Endothelial cell of umbilical vein (primary cell): ENCODE results near the gene IL21. TPM values are rescaled to one million over a fixed set of nuclear protein-coding genes. Genes with fewer than 3 reads are reported as not detected.

Experiments used
- BruUV-seq: library from RNA; stranded (reverse); fragments of 400-500 nt; replicated peaks from 2 replicates; lab custom pipeline; 2021; lab: Mats Ljungman, UMichigan
- CTCF ChIA-PET: fragments of 300-600, 350-600 bp; sonication (Branson Sonifier 250); formaldehyde crosslinking; loops from one replicate; lab custom pipeline; 2021; ENCODE audit warnings: antibody characterized with exemption, inconsistent platforms; lab: Charles Lee
- POLR2A ChIA-PET: fragments of 300-600, 350-600 bp; sonication (Branson Sonifier 250); formaldehyde crosslinking; loops from one replicate; lab custom pipeline; 2021; ENCODE audit warnings: antibody characterized with exemption, inconsistent platforms; lab: Charles Lee
- DNase-seq: peaks from one replicate; pipeline ENCODE4 v3.0.0-alpha.2; 2011; ENCODE audit warnings: low read depth, low spot score
- FAIRE-seq: peaks from 2 replicates; lab custom pipeline; 2011; peaks lifted over from hg19 to GRCh38; lab: Jason Lieb, UNC
- H2AFZ ChIP-seq: 2 replicates; pipeline ENCODE4 v1.6.0; 2012; ENCODE audit warnings: low read depth, low read length, control low read depth, inconsistent platforms
- H3K27ac ChIP-seq: 2 replicates; pipeline ENCODE4 v1.5.1; 2011; ENCODE audit warnings: low read depth, mild to moderate bottlenecking, control low read depth, low read length, moderate library complexity; ENCODE audit not compliant: insufficient read depth
- H3K27me3 ChIP-seq, 2 experiments: 2 replicates each; pipeline versions ENCODE4 v1.6.0 to v1.6.1; 2011; ENCODE audit warnings: low read length in 2 of 2, mixed read lengths in 1 of 2; ENCODE audit not compliant: control insufficient read depth in 2 of 2, insufficient read depth in 2 of 2
- H3K36me3 ChIP-seq, 2 experiments: 2 replicates in 1 of 2; 3 replicates in 1 of 2; pipeline ENCODE4 v1.5.1; 2011; ENCODE audit warnings: low read length in 2 of 2, mild to moderate bottlenecking in 1 of 2, moderate library complexity in 1 of 2; ENCODE audit not compliant: control insufficient read depth in 2 of 2, insufficient read depth in 2 of 2; ENCODE audit errors: extremely low read depth in 1 of 2
- H3K4me1 ChIP-seq: 3 replicates; pipeline ENCODE4 v1.5.1; 2011; ENCODE audit warnings: mild to moderate bottlenecking, low read length; ENCODE audit not compliant: control insufficient read depth, insufficient read depth; ENCODE audit errors: extremely low read depth
- H3K4me2 ChIP-seq: 2 replicates; pipeline ENCODE4 v1.6.1; 2011; ENCODE audit warnings: low read length, control low read depth, mixed read lengths; ENCODE audit not compliant: insufficient read depth
- H3K4me3 ChIP-seq, 3 experiments: fragments of 200-600 bp in 1 of 3; sonication (generic), shearing (Covaris generic) in 1 of 3; replicated peaks in 1 of 3; 2 replicates each; pipeline ENCODE4 v1.5.1; 2011 to 2016; ENCODE audit warnings: control low read depth in 3 of 3, low read length in 3 of 3, mild to moderate bottlenecking in 2 of 3, inconsistent platforms in 1 of 3, low read depth in 1 of 3, moderate library complexity in 1 of 3; ENCODE audit not compliant: insufficient read depth in 1 of 3
- H3K79me2 ChIP-seq: 2 replicates; pipeline ENCODE4 v1.6.0; 2012; ENCODE audit warnings: low read length, inconsistent platforms; ENCODE audit not compliant: control insufficient read depth, insufficient read depth
- H3K9ac ChIP-seq: replicated peaks from 2 replicates; pipeline ENCODE3; 2011; ENCODE audit warnings: low read length, control low read depth; ENCODE audit not compliant: insufficient read depth; ENCODE audit errors: extremely low read depth
- H3K9me1 ChIP-seq: replicated peaks from 3 replicates; pipeline ENCODE4 v1.6.0; 2011; ENCODE audit warnings: mild to moderate bottlenecking, low read length; ENCODE audit not compliant: control insufficient read depth, insufficient read depth; ENCODE audit errors: extremely low read depth
- H3K9me3 ChIP-seq: replicated peaks from 2 replicates; pipeline ENCODE4 v1.5.1; 2012; ENCODE audit warnings: low read length, inconsistent platforms; ENCODE audit not compliant: control insufficient read depth, insufficient read depth
- H4K20me1 ChIP-seq: replicated peaks from 2 replicates; pipeline ENCODE3; 2011; ENCODE audit warnings: mild to moderate bottlenecking, low read length; ENCODE audit not compliant: control insufficient read depth, insufficient read depth; ENCODE audit errors: extremely low read depth
- EZH2 ChIP-seq: IDR thresholded peaks from 2 replicates; pipeline ENCODE4 v1.6.1; 2012; ENCODE audit warnings: borderline replicate concordance, low read depth, mild to moderate bottlenecking, moderate library complexity, low read length, inconsistent platforms; ENCODE audit not compliant: severe bottlenecking
- FOS ChIP-seq: IDR thresholded peaks from 2 replicates; pipeline ENCODE4 v1.6.1; 2011; ENCODE audit warnings: mild to moderate bottlenecking, low read length, moderate library complexity, borderline replicate concordance; ENCODE audit not compliant: insufficient read depth
- GATA2 ChIP-seq: IDR thresholded peaks from 2 replicates; pipeline ENCODE4 v1.7.0; 2011; ENCODE audit warnings: low read depth, mild to moderate bottlenecking, moderate library complexity, mixed read lengths, low read length; ENCODE audit not compliant: insufficient read length, insufficient read depth
- JUN ChIP-seq: IDR thresholded peaks from 2 replicates; pipeline ENCODE4 v1.6.1; 2011; ENCODE audit warnings: borderline replicate concordance, low read depth; ENCODE audit not compliant: insufficient read length, insufficient read depth
- MAX ChIP-seq: IDR thresholded peaks from 2 replicates; pipeline ENCODE4 v1.6.1; 2011; ENCODE audit not compliant: insufficient read depth, insufficient read length
- MYC ChIP-seq: IDR thresholded peaks from one replicate; pipeline ENCODE4 v1.6.1; 2011; ENCODE audit warnings: mild to moderate bottlenecking, low read depth, low read length
- POLR2A ChIP-seq: IDR thresholded peaks from 2 replicates; pipeline ENCODE4 v1.6.1; 2012; ENCODE audit warnings: low read depth, mild to moderate bottlenecking, control low read depth, low read length
- POLR2AphosphoS5 ChIP-seq: IDR thresholded peaks from 2 replicates; pipeline ENCODE4 v1.6.1; 2012; ENCODE audit warnings: low read depth, mild to moderate bottlenecking, control low read depth, low read length, moderate library complexity; ENCODE audit not compliant: insufficient read depth
- dilution Hi-C: fragments of 300-500 bp; cut with MboI; formaldehyde crosslinking; loops from one replicate; pipeline ENCODE4 v1.15.0; 2019; ENCODE audit warnings: low sequenced_read_pairs; ENCODE audit not compliant: extremely low pct_ligation_motif_present
- intact Hi-C: fragments of 100-400 bp; cut with micrococcal nuclease; formaldehyde crosslinking; loops from one replicate; pipeline ENCODE4 v1.10.0; 2022
- polyA plus RNA-seq, 4 experiments: library from polyadenylated mRNA; depleted of rRNA in 3 of 4; stranded (reverse) in 3 of 4; unstranded in 1 of 4; fragments of >200 nt; gene quantifications; 2 replicates each; pipeline versions ENCODE4 v1.2.1 to v1.2.3, GENCODE V29; 2011 to 2012; ENCODE audit warnings: missing spikeins in 1 of 4
- total RNA-seq: library from RNA; stranded (reverse); gene quantifications from 2 replicates; pipeline ENCODE4 v1.2.3, GENCODE V29; 2021
- TF ChIP-seq, protein P1 (sequence below), 2 donors: IDR thresholded peaks; 1 replicate in 1 of 2; 2 replicates in 1 of 2; pipeline ENCODE4 v1.5.1; 2011; ENCODE audit warnings: low read length in 2 of 2, mild to moderate bottlenecking in 2 of 2, moderate library complexity in 2 of 2, control low read depth in 1 of 2, inconsistent platforms in 1 of 2, low read depth in 1 of 2; ENCODE audit not compliant: insufficient read depth in 1 of 2; ENCODE audit errors: extremely low read depth in 1 of 2

Gene IL21
- total and polyA plus RNA-seq, 2 donors (not counting 3 experiments of a cell fraction or from before 2014, with no cell fraction given): not detected

GRCh38 chr4:122617597-122618593 lies 3.0 kb downstream of the IL21 start:
- H3K79me2 ChIP-seq: no peaks in the 10 kb centered on the region
- DNase-seq (no peak), FAIRE-seq (no peak)
- no peak overlapping the region for H3K27ac ChIP-seq
- no peak overlapping the region for H2AFZ ChIP-seq
- H3K9me1 ChIP-seq: no peaks in the 10 kb centered on the region
- no peaks in the 10 kb centered on the region for H3K4me1 ChIP-seq
- no peaks in the 10 kb centered on the region for H4K20me1 ChIP-seq
- no TSS peak for BruUV-seq
- no peak overlapping the region for H3K4me3 ChIP-seq
- ChIA-PET CTCF (interaction anchor here (1.1 kb wide), 1 partner anchor 99 kb away, joined by 5 read pairs; no protein-coding TSS in a partner anchor), POLR2A (no interaction called here)
- H3K9ac ChIP-seq: no peak overlapping the region
- H3K9me3 ChIP-seq: no peaks in the 10 kb centered on the region
- peaks cover 7% of the 10 kb centered on the region in 2 experiments for H3K27me3 ChIP-seq
- intact Hi-C loops (no loop called here), dilution Hi-C loops (no loop called here)
- H3K36me3 ChIP-seq: no peaks in the 10 kb centered on the region
- TF ChIP-seq JUN (no peak), POLR2AphosphoS5 (no peak), GATA2 (no peak), MYC (no peak), FOS (no peak), POLR2A (no peak), EZH2 (no peak), MAX (no peak)
- TF ChIP-seq, protein P1, sequence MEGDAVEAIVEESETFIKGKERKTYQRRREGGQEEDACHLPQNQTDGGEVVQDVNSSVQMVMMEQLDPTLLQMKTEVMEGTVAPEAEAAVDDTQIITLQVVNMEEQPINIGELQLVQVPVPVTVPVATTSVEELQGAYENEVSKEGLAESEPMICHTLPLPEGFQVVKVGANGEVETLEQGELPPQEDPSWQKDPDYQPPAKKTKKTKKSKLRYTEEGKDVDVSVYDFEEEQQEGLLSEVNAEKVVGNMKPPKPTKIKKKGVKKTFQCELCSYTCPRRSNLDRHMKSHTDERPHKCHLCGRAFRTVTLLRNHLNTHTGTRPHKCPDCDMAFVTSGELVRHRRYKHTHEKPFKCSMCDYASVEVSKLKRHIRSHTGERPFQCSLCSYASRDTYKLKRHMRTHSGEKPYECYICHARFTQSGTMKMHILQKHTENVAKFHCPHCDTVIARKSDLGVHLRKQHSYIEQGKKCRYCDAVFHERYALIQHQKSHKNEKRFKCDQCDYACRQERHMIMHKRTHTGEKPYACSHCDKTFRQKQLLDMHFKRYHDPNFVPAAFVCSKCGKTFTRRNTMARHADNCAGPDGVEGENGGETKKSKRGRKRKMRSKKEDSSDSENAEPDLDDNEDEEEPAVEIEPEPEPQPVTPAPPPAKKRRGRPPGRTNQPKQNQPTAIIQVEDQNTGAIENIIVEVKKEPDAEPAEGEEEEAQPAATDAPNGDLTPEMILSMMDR (IDR thresholded peaks at IDR 0.05; ENCODE audit: extremely low read depth in 1 of 2, insufficient read depth in 1 of 2, low read depth in 1 of 2, low read length in 2 of 2): no peak
- H3K4me2 ChIP-seq: no peak overlapping the region
